ENCODE data around the gene CAMTA1. TPM values are rescaled to one million over a fixed set of nuclear protein-coding genes. Genes with fewer than 3 reads are reported as not detected.

CAMTA1 gene
- total RNA-seq, 4 donors from 2014 or later, result 57.4 to 88.3 (median 62.1) TPM

- Histone ChIP-seq H3K4me1 (no peaks in the 10 kb centered on the region), H3K27ac (no peak overlapping the region), H3K4me3 (no peak overlapping the region), H3K27me3 (no peaks in the 10 kb centered on the region), H3K36me3 (no peaks in the 10 kb centered on the region), H3K9me3 (no peaks in the 10 kb centered on the region)
- TF ChIP-seq POLR2A (IDR thresholded peaks at IDR 0.05) (no peak), CTCF (IDR thresholded peaks at IDR 0.05) (no peak)
- peak; percentile 11 to 39 (median 18) for DNase-seq
Measured at GRCh38 chr1:7418442-7419080, 633.3 kb downstream of the CAMTA1 start.

GRCh38 chr1:7420098-7420445, 634.8 kb downstream of the CAMTA1 start:
- no peaks in the 10 kb centered on the region for H3K27me3 ChIP-seq
- no peaks in the 10 kb centered on the region for H3K36me3 ChIP-seq
- H3K4me3 ChIP-seq, result no peak overlapping the region
- no peaks in the 10 kb centered on the region for H3K9me3 ChIP-seq
- H3K4me1 ChIP-seq, result no peaks in the 10 kb centered on the region
- TF ChIP-seq POLR2A (IDR thresholded peaks at IDR 0.05) (no peak), CTCF (IDR thresholded peaks at IDR 0.05) (no peak)
- peak in 2 of 3 donors; percentile 24 to 32 for DNase-seq
- no peak overlapping the region for H3K27ac ChIP-seq

GRCh38 chr1:7420470-7421100, 635.3 kb downstream of the CAMTA1 start:
- H3K4me3 ChIP-seq, result no peak overlapping the region
- peak in 2 of 3 donors; percentile 3 to 7 for DNase-seq
- H3K27me3 ChIP-seq, result no peaks in the 10 kb centered on the region
- TF ChIP-seq POLR2A (IDR thresholded peaks at IDR 0.05), result no peak
- TF ChIP-seq CTCF (IDR thresholded peaks at IDR 0.05), result no peak
- H3K27ac ChIP-seq, result no peak overlapping the region
- no peaks in the 10 kb centered on the region for H3K4me1 ChIP-seq
- H3K9me3 ChIP-seq, result no peaks in the 10 kb centered on the region
- H3K36me3 ChIP-seq, result no peaks in the 10 kb centered on the region

- H3K36me3 ChIP-seq, result no peaks in the 10 kb centered on the region
- H3K4me1 ChIP-seq, result no peaks in the 10 kb centered on the region
- DNase-seq, result peak in 2 of 3 donors; percentile 19 to 22
- H3K27ac ChIP-seq, result no peak overlapping the region
- H3K4me3 ChIP-seq, result no peak overlapping the region
- no peaks in the 10 kb centered on the region for H3K9me3 ChIP-seq
- H3K27me3 ChIP-seq, result no peaks in the 10 kb centered on the region
- TF ChIP-seq CTCF (IDR thresholded peaks at IDR 0.05) (no peak), POLR2A (IDR thresholded peaks at IDR 0.05) (no peak)
Measured at GRCh38 chr1:7421471-7422075, 636.3 kb downstream of the CAMTA1 start.

GRCh38 chr1:7422081-7422480, 636.8 kb downstream of the CAMTA1 start:
- Histone ChIP-seq H3K4me1 (no peaks in the 10 kb centered on the region), H3K4me3 (no peak overlapping the region), H3K36me3 (no peaks in the 10 kb centered on the region), H3K27me3 (no peaks in the 10 kb centered on the region), H3K27ac (no peak overlapping the region), H3K9me3 (no peaks in the 10 kb centered on the region)
- TF ChIP-seq POLR2A (IDR thresholded peaks at IDR 0.05), result no peak
- no peak for TF ChIP-seq CTCF (IDR thresholded peaks at IDR 0.05)
- peak in 2 of 3 donors; percentile 15 to 24 for DNase-seq
